ENCODE measurements around the gene RAD51B. TPM values are rescaled to one million over a fixed set of nuclear protein-coding genes. Genes with fewer than 3 reads are reported as not detected.
"Not testable (repeated sequence)": the region's sequence is repeated elsewhere in the genome, so short reads cannot be mapped to it uniquely, and the experiment has no call there.

The RAD51B gene
- total RNA-seq, 2 donors from 2014 or later, result 13.7 to 15.1 TPM

DNA sequence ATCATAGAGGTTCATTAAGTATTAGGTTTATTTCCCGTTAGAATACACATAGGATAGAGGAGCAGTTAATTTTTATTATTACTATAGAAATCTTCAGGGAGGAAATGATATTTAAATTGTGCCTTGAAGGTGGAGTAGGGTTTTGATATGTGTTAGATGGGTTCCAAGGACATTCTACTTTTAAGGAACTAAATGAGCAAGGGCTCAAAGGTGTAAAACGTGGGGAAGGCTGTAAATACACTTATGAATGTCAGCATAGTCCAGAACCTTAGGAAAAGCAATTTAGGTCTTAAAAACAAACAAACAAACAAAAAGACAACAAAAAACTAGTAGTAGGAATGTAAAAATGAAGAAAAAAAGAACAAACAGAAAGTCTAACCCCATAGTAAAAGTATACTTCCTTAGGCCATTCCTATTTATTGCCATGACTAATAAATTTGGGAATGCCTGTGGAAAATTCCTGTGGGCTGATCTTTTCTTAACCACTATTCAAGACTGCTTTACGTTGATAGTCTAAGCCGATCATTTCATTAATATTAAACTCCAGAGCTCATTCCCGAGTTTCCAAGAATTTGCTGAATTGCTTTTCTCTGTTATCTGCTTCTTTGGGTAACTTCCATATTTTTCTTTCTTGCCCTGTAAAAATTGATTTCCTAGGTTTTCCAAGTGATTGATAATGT is 180.3 kb downstream of the RAD51B start:
- intact Hi-C loops (cut with DNase I), result no loop called here
- no peak for DNase-seq (ENCODE audit: low spot score)

DNA sequence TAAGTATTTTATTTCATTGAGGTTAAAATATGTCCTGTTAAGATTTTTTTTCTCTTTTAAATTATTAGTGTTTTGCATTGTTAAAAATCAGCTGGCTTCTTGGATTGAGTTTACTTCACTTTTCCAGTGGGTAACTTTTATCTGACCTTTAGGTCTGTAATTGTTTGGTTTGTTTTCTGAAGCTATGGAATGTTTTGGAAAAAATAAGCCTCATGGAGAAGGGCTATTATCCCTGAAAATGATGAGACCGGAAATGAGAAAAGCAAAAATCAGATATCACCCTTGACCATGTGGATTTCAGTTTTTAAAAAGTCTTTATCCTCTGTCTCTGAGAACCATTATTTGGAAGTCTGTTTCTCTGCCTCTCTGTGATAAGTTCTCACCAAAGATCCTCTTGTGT is 180.9 kb downstream of the RAD51B start:
- DNase-seq (ENCODE audit: low spot score), result no peak
- intact Hi-C loops (cut with DNase I), result no loop called here

DNA sequence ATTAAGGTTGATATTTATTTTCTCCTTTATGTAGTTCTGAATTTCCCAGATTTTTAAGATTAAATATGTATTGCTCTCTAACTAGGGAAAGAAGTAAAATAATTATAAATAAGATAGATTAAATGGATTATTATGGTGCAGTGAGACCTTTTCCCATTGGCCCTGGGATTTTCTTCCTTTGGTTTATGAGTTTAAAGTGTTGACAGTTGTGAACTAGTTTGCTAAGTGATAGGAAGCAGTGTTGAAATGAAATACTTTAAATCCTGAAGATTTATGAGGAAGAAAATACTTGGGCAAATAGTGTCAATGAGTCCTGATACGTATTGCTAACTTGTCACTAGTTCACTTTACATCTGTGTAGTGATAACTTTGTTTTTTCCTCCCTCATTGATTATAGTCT is 188.9 kb downstream of the RAD51B start:
- no peak for DNase-seq (ENCODE audit: low spot score)
- intact Hi-C loops (cut with DNase I), result no loop called here

DNA sequence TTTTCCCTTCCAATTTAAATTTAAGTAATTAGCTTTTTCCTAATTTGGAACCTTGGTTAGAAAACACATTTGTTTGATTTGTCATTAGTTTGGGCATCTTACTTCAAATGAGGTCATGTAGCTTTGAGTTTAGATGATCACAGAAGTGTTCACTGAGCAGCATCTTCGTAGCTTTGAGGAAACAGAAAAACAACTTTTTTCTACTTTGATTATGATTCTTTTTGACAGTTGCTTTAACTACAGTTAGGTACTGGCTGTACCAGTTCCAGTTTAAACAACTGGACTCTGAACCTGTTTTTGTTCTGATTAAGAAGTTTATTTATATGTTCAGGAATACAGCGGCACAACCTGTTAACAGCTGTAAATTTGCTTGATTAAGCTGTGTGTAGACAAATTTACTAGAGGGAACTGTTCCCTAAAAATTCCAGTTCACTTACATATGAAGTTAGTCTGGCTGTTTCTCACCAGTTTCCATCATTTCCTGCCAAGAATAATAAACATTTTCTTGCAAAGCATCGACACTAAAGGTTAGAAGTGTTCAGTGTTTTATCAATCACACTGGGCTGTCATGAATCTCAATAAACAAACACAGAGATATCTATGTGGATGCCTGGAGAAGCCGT is 191.9 kb downstream of the RAD51B start:
- no peak for DNase-seq (ENCODE audit: low spot score)
- intact Hi-C loops (cut with DNase I), result no loop called here

DNA sequence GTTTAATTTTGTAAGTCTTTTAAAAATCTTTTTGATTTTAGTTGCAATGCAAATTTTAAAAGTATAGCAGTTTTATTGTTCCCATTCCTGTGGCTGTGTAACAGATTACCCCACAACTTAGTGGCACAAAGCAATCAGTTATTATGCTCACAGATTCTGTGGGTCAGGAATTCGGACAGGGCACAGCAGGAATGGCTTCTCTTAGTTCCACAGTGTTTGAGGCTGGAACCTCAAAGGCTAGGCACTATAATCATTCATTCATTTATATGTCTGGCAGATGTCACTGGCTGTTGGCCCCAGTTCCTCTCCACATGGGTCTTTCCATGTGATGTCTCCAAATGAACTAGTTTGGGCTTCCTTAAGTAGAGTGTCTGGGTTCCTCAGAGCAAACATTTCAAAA is 193.3 kb downstream of the RAD51B start:
- peak; percentile 46 for DNase-seq (ENCODE audit: low spot score)
- intact Hi-C loops (cut with DNase I), result no loop called here

DNA sequence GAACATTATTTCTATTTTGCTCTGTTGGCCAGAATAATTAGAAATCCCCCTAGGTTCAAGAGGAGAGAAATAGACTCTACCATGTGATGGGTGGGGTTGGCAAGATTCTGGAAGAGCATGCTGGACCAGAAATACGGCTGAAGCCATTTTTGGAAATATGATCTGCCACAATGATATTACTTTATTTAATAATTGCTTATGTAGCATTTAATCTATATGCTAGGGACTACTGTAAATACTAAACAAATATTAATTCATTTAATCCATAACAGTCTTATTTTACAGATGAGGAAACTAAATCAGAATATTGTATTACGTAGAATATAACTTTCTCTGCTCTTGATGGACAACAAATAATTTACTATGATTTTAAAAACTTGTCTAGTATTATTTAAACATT is 193.7 kb downstream of the RAD51B start:
- DNase-seq (ENCODE audit: low spot score), result no peak

DNA sequence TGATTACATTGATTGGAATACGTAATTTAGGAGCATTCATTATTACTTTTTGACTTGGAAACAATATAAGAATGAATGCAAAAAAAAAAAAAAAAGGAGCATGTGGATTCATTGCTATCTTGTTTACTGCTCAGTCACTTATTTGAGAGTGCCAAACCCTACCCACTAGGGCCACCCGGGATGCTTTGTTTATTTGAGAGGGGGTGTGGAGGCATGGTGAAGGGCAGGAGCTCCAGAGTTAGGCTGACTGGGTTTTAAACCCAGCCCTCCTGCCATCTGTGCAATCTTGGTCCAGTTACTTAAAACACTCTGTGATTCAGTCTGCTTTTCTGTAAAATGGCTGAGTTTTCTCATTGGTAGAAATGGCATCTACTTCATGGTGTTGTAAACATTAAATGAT is 195.2 kb downstream of the RAD51B start:
- intact Hi-C loops (cut with DNase I), result no loop called here
- no peak for DNase-seq (ENCODE audit: low spot score)

More for the DNA sequence above, 193.7 kb downstream of the RAD51B start:
- intact Hi-C loops (cut with DNase I), result no loop called here

DNA sequence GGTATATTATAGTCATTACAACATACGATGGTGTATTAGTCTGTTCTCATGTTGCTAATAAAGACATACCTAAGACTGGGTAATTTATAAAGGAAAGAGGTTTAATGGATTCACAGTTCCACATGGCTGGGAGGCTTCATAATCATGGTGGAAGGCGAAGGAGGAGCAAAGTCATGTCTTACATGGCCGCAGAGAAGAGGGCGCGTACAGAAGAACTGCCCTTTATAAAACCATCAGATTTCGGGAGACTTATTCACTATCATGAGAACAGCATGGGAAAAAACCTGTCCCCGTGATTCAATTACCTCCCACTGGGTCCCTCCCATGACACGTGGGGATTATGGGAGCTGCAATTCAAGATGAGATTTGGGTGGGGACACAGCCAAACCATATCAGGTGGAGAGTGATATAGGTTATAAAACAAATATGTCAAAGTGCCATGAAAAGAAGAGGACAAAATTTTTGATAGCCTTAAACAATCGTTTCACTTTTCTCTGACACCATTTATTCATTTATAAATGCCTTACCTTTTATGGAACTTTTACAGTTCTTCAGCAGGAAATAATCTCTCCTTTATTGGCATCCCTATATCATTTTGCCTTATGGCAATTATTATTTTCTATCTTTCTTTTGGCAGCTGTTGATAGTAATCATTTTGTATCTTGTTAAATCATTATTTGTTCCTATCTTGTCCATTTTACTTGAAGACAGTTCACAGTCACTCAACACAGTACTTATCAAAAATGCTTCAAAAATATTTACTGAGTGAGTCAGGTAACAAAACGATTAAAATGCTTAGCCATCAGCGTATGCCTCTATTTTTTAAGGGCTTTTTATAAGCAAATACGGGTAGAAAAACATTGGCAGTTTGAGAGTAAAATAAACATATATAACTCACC is 196.0 kb downstream of the RAD51B start:
- DNase-seq (ENCODE audit: low spot score), result no peak
- intact Hi-C loops (cut with DNase I), result no loop called here

DNA sequence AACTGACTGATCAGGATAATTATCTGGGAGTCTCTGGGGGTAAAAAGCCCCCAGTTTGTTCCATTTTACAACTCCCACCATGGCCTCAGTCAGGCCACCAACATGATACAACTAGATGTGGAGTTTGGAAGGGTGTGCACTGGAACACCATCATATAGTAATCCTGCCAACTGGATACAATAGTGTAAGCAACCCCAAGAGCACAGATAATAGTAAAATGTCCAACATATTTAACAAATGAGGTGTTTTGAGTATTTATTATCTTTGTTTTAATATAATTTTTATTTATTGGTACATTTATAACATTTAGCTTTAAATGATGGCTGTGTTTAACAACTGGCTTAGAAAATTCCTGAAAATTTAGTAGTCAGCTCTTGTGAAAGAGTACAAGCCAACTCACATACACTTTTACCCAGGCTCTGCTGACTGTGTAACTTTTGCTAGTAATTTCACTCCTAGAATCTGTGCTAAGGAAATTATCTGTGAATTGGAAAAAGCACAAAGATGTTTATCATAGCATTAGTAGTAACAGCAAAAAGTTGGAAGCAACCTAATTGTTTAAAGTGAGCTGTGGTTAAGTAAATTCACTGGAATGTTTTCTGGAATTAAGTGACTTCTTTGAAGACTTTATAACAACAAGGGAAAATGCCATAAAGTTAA is 196.8 kb downstream of the RAD51B start:
- intact Hi-C loops (cut with DNase I), result no loop called here
- DNase-seq (ENCODE audit: low spot score), result no peak

DNA sequence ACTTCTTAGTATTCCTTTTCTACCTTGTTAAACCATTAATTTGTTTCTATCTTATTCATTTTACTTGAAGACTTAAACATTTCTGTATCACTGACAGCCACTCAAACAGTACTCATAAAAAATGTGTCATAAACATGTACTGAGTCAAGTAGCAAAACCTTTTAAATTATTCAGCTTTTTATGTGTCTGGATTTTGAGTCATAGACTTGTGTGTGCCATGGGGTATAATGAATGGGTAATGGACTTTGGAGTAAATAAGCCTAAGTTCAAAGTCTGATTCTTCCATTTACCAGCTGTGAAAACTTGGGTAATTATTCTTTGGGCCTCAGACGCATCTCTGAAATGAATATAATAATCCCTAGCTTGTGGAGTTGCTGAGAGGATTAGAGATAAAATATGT is 199.0 kb downstream of the RAD51B start:
- intact Hi-C loops (cut with DNase I), result no loop called here
- DNase-seq (ENCODE audit: low spot score), result no peak

DNA sequence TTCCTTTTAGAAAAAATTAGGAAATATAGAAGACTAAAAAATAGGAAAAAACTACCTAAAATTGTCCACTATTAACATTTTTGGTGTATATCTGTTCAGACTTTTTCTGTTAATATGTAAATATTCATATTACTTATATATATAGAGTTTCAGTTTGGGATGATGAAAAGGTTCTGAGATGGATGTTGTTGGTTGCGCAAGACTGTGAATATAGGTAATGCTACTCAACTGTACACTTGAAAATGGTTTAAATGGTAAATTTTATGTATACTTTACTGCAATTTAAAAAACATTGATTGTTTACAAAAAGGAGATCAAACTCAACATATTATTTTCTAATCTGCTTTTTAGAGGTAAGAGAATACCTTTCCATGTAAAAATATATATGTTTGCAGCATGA is 200.9 kb downstream of the RAD51B start:
- no peak for DNase-seq (ENCODE audit: low spot score)
- intact Hi-C loops (cut with DNase I), result no loop called here

DNA sequence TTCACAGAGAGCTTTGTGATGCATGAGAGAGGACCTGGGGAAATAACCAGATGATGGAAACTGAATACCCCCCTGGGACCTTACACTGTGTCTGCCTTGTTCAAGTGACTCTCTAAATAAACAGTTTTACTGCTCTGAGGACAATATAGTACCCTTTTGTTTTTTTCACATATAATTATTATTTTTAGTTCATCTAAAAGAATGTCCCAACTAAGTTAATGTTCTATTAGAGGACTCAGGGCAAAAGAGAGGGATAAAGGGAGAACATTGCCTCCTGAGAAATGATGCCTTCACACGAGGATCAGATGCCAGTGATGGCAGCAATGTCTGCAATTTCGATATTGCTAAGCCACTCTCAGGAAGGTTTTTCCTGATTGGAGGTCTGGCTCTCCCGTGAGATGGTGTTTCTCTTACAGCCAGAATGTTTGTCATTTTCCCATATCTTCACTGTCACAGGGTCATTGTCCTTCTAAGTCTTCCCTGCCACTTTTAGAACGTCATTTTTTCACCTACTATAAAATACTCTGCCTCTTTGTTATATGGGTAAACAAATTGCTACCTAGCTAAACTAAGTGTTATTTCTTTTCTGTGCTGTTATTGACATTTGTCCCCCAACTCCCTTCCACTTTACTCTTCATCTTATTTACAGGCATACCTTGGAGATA is 201.6 kb downstream of the RAD51B start:
- intact Hi-C loops (cut with DNase I), result no loop called here

DNA sequence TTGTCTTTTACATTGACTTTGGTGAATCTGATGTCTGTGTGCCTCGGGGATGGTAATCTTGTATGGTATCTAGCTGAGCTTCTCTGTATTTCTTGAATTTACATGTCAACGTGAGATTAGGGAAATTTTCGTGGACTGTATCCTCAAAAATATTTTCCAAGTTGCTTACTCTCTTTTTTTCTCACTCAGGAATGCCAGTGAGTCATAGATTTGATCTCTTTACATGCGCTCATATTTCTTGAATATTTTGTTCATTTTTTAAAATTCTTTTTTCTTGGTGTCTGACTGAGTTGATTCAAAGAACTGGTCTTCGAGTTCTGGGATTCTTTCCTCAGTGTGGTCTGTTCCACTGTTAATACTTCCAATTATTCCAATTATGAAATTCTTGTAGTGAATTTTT is 207.7 kb downstream of the RAD51B start:
- intact Hi-C loops (cut with DNase I), result no loop called here
- DNase-seq (ENCODE audit: low spot score), result no peak

More for the DNA sequence above, 201.6 kb downstream of the RAD51B start:
- no peak for DNase-seq (ENCODE audit: low spot score)

DNA sequence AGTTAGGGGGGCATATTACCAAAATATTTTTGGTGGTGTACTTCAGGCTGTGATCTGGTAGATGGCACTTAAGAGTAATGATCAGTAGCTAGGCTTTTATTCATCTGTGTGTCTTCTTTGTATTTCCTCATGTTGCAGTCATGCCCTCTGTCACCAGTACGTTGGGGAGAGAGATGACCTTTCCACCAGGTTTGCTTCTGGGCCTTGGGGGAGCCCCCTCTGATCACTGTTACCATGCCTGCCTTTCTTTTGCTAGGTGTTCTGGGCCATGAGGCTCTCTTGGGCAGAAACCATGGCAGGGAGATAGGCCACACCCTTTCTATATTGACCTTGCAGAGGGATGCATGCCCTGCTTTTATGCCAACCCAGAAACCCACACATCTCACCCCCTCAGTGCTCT is 208.5 kb downstream of the RAD51B start:
- intact Hi-C loops (cut with DNase I), result no loop called here
- DNase-seq (ENCODE audit: low spot score), result no peak

DNA sequence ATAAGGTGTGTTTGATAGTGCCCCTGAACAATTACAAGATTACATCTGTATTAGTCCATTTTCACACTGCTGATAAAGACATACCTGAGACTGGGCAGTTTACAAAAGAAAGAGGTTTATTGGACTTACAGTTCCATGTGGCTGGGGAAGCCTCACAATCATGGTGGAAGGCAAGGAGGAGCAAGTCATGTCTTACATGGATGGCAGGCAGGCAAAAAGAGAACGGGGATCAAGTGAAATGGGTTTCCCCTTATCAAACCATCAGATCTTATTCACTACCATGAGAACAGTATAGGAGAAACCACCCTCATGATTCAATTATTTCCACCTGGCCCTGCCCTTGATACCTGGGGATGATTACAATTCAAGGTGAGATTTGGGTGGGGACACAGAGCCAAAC is 211.4 kb downstream of the RAD51B start:
- DNase-seq (ENCODE audit: low spot score); intact Hi-C loops (cut with DNase I): not testable (repeated sequence)

DNA sequence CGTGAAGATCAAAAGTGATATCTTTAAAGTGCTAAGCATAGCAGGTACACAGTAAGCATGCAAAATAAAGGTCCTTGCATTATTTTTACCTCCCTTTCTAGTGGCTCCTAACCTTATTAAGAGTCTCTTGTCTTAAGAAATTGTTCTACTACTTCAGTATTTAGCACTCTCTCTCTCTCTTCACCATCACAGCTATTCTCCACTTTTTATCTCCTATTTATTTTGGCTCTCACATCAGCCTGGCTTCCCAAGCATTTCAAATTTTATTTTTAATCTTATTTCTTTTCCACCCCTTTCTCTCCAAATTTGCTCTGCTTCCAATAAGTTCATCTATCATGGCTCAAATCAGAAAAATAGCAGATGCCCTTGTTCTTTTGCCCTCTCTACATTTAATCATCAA is 212.6 kb downstream of the RAD51B start:
- intact Hi-C loops (cut with DNase I), result no loop called here
- no peak for DNase-seq (ENCODE audit: low spot score)

DNA sequence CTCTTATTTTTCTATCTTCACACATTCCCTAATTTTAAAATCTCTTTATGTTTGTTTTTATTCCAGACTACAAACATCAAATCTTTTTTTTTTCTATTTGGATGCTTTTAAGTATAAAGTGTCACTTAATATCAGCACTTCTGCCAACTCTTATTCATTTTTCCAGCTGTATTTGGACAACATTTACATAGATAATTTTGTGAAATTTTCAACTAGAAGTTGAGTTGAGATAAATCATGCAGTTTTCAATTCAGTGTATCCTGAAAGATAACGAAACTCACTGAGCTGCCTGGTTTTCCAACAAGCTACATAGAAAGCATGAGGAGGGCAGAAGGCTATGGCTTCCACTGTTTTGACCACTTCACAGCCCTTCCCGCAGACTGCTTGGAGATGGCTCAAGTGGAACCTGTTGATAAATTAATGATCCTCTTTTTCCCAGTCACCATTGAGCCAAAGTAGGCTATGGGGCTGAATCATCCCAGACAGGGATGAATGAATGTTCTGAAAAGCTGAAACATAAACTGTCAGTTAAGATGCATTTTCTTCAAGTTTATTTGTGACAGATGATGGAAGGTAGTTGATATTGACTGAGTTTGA is 213.9 kb downstream of the RAD51B start:
- no peak for DNase-seq (ENCODE audit: low spot score)
- intact Hi-C loops (cut with DNase I), result no loop called here

DNA sequence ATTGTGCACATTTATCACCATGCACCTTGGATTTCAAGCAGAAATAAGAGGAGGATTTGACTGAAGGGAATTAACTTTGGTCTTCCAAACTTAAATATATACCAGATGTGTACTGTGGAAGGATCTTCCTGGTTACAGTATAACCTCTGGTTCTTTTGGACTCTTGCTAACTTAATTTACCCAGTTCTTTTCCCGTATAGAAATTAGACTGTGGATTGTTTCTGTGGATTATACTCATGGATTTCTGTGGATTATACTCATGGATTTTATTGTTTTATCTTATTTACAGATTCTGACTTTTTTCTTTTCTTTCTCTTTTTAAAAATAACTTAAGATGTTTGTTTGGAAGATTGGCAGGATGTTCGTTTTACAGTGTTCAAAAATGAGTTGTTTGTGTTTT is 215.3 kb downstream of the RAD51B start:
- intact Hi-C loops (cut with DNase I), result no loop called here
- DNase-seq (ENCODE audit: low spot score), result no peak

DNA sequence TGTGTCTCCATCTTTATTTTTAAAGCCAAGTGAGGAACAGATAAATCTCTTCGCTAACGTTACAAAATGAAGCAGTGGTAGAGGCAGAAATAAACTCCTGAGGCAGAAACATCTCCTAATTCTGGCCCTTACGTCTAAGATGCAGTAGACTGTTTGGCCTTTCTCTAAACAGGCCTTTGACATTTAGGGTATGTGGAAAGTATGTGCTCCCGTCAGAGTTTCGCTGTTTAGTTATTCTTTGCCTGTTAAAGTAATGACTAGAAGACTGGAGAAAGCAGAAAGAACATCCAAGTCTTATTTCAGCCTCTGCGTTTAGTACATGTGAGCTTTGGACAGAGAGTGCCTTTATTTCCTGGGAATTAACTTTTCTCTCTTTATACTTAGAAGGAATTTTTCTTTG is 216.6 kb downstream of the RAD51B start:
- intact Hi-C loops (cut with DNase I), result no loop called here
- DNase-seq (ENCODE audit: low spot score), result no peak
